ENCODE measurements around the gene SLC23A2.
A peak's percentile ranks its signal among the peaks of the same experiment; 100 is the strongest.
"Not testable (repeated sequence)": the region's sequence is repeated elsewhere in the genome, so short reads cannot be mapped to it uniquely, and the experiment has no call there.

The SLC23A2 gene

GRCh38 chr20:4898282-4899244 is 102.7 kb downstream of the SLC23A2 start:
- peak; percentile 81 for DNase-seq

- DNase-seq, result no peak
These were observed 103.7 kb downstream of the SLC23A2 start for GRCh38 chr20:4897600-4897999.

DNA sequence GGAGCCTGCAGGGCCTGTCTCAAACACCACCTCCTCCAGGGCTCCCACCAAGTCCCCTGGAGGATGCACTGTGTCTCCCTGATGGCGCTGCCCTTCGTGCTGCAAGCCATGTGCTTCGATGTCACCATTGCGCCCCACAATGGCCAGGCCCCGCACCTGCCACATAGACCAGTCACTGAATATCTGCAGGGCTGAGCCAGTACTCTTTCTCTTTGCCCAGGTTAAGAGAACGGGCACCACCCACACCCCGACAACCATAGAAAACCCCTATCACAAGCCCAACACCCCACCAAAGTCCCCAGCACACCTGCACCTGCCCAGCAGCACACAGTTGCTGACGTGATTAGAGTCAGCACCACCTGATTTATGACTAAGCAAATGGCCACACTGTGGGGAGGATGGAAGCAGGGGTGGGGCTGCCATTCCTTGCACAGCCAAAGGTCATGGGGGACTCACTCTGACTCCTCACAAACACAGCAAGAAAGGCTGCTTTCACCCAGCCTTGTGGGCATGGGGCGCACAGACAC is 104.3 kb downstream of the SLC23A2 start:
- DNase-seq, result no peak

DNA sequence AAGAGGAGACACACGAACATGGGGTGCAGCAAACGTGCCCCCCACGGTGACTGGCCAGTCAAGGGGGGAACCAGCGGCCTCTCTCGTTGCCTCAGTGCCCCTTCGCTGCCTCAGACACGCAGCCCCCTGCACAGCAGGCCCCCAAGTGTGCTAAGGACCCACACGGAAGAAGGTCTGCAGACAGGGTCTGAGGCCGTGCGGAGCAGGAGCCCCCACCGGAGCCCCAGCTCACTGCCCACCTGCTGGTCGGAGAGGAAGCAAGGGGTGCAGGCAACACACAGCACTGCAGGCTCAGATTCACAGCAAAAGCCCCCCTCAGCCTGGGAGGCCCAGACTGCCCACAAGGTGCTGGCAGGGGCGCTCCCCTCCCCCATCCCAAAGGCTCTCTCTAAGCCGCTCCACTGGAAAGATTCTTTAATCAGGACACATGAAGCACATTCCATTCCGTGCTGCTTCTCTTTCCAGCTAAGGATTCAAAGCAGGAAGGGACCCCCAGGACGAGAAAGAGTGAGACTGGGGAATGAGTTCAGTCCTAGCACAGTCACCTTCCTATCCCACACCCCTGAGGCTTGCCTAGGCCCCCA is 105.1 kb downstream of the SLC23A2 start:
- no peak for DNase-seq

GRCh38 chr20:4894981-4895381 is 106.3 kb downstream of the SLC23A2 start:
- DNase-seq, result no peak

DNA sequence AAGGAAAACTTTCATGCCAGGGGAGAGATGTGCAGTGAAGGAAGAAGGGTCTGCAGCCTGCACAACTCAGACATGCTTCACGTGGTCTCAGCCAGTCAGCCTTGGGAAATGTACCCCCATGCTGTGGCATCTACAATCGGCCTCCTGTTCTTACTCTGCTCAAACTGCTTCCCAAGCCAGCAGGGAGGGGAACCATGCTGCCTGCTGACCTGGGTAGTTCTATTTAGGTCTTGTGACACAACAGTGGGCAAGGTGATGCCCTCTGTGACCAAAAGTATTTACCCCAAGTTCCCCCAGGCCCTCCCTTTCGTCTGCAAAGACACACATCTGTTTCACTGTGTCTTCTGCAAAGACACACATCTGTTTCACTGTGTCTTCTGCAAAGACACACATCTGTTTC is 106.9 kb downstream of the SLC23A2 start:
- DNase-seq, result no peak

DNA sequence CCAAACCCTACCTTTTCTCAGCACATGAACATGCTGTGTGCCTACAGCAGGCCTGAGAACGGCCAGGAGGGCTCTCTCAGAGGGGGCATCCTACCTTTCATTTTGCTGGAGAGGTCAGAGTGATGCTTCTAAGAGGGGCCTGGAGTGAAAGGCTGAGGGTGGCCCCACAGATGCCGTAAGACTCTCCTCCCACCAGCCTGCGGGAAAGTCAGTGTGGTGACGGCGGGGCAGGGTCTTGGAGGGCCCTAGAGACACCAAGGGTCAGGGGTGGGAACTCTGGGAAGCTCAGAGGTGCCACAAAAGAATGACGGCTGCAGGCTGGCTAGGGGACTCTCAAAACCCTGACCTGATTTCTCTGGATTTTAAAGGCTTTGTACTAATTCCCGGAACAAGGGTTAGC is 107.6 kb downstream of the SLC23A2 start:
- DNase-seq, result no peak

DNA sequence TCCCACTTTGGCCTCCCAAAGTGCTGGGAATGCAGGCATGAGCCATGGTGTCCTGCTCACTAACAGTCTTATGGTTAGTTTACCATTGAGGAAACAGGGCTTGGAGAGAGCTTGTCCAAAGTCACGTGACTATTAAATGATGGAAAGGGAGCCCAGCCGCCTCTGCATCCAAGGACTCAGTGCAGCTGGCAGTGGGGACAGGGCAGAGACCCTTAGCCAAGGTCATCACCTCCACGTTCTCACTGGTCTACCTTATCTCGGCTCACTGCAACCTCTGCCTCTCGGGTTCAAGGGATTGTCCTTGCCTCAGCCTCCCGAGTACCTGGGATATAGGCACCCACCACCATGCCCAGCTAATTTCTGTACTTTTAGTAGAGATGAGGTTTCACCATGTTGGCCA is 109.3 kb downstream of the SLC23A2 start:
- DNase-seq, result no peak

DNA sequence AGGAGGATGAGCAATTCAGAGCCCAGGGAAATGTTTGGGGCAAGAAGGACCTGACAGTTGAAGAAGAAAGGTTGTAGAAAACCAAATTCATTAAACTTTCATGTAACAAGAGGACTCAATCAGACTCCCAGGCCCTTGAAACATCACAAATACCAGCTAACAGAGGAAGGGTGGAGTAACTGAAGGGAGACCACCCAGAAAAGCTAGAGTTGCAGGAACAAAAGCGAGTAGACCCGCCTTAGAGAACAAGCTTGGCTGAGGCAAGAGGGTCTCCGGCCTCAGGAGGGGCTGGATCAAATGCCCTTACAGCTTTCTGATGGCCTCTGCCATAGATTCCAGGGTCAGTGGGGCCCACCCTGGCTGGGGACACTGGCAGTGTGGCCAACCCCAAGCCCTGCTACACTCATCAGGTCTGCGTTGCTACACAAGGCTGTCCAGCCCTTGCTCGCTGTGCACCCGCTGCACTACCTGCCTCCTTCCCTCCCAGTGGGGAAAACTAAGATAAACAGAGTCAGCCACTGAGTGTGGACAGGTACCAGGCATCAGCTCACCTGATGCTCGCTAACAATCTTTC is 110.0 kb downstream of the SLC23A2 start:
- no peak for DNase-seq

GRCh38 chr20:4889446-4889845 is 111.9 kb downstream of the SLC23A2 start:
- no peak for DNase-seq

DNA sequence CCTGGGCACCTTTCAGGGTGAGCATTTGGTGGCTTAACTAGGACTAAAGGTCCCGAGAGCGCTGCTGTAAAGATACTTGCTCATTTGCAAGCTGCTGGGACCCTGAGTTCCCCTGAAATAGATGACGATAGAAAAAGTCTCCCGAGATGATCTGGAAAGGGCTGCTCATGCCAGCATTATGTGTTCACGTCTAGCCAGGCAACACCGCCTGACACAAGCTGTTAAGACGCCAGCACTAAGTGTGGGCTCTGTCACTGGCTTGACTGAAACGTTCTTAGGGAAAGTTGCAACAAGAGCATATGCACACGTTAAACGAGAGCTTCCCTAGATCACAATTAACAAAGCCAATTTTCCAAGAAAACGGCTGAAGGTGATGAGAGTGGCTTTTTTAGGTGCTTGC is 113.7 kb downstream of the SLC23A2 start:
- no peak for DNase-seq

- no peak for DNase-seq
These were observed 114.4 kb downstream of the SLC23A2 start for GRCh38 chr20:4886771-4887527.

GRCh38 chr20:4885877-4886276 is 115.4 kb downstream of the SLC23A2 start:
- DNase-seq, result no peak

DNA sequence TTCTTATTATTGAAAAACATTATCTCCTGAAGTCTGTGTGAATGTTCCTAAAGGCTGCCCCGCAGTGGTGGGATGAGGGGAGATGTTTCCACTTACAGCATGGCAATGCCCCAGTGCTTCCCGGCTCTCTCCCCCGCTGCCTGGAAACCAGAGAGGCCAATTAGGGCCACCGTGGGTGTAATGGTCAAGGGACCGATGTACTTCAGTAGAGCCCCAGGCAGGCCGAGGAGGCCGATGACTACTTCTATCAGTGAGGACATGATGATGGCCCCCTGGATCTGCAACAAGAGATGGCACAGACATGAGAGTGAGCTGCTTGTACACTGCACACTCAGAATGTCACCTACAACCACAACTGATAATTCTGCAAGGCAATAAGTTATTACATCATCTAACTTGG is 117.8 kb downstream of the SLC23A2 start:
- DNase-seq, result no peak

- no peak for DNase-seq
These were observed 118.3 kb downstream of the SLC23A2 start for GRCh38 chr20:4883051-4883450.

GRCh38 chr20:4881006-4881730 is 120.1 kb downstream of the SLC23A2 start:
- no peak for DNase-seq

DNA sequence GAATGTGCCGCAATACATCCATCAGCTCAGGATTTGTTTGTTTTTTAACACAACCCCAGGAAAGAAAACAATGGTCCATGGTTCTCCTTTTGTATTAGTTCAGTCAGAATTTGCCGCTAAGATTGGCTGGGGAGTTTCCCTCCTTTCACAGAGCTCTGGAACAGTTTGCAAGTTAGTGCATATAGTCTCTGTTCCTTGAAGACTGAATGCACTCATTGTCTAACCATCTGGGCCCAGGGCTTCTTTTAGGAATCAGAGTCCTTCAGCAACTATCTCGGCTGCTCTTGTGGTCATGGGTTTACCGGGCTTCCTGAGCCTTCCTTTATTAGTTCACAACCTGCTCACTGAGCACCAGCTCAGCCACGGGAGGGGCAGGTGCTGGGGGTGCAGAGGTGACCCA is 121.3 kb downstream of the SLC23A2 start:
- DNase-seq, result no peak

DNA sequence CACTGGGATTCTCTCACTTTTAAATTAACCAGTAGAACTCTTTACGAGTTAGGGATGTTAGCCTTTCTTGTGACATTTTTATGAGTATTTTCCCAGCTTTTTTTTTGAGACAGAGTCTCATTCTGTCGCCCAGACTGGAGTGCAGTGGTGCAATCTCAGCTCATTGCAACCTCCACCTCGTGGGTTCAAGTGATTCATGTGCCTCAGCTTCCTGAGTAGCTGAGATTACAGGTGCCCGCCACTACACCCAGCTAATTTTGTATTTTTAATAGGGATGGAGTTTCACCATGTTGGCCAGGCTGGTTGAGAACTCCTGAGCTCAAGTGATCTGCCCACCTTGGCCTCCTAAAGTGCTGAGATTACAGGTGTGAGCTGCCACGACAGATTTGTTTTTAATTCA is 123.2 kb downstream of the SLC23A2 start:
- not testable (repeated sequence) for DNase-seq

DNA sequence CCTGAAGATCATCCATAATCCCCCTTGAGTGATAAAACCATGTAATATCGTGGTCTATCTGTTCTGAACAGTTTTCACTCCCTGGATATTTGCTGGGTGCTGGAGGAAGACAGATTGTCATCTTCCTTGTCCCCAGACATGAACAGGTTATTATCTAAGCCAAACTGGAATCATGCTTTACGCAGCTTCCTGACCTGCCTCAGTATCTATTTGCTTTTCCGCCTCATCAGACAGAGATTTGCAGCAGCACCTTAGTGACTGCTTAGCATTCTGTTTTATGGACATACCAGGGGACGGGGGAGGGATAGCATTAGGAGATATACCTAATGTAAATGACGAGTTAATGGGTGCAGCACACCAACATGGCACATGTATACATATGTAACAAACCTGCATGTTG is 124.6 kb downstream of the SLC23A2 start:
- no peak for DNase-seq

GRCh38 chr20:4876301-4876700 is 125.0 kb downstream of the SLC23A2 start:
- DNase-seq, result no peak

DNA sequence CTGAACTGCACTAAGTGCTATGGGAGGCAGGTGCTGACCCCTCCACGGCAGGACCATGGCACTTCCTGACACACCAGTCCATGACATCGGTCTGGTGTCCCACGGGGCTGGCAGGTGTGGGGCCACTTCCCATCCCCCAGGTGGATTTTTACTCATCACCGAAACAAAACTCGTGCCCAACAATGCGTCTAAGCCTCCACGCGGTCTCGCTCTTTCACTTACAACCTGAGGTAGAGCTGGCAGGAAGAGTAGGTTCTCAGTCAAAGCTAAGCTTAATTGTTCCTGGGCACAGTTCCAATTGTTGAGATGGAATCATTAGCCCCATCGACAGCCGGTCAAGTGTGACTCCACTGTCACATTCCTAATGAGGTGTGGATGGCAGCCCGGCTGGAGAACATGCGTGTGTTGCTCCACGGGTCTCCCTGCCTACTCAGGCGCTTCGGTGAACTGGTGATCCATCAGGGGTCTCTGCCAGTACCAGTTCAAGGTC is 125.7 kb downstream of the SLC23A2 start:
- DNase-seq, result no peak

GRCh38 chr20:4873396-4873795 is 127.9 kb downstream of the SLC23A2 start:
- DNase-seq, result no peak
